ENCODE data around the gene GRID1. TPM values are rescaled to one million over a fixed set of nuclear protein-coding genes. Genes with fewer than 3 reads are reported as not detected.

GRID1 gene
- total RNA-seq, 1 experiment from 2014 or later: 0.37 TPM

- Mint-ChIP-seq H3K4me3 (no peak overlapping the region), H3K4me1 (no peaks in the 10 kb centered on the region), H3K27ac (no peak overlapping the region), H3K9me3 (no peaks in the 10 kb centered on the region; the same call in 1 of the 2 replicates), H3K36me3 (no peaks in the 10 kb centered on the region), H3K27me3 (ENCODE audit: low read depth) (no peaks in the 10 kb centered on the region)
- ChIA-PET CTCF (no interaction called here), POLR2A (no interaction called here)
- ATAC-seq: no peak
- no peak for DNase-seq (ENCODE audit: low spot score)
- TF ChIP-seq NR1H2 (CRISPR knock-in tag; IDR thresholded peaks at IDR 0.05) (no peak), HMGA2 (CRISPR knock-in tag; IDR thresholded peaks at IDR 0.05) (no peak), IRF2 (CRISPR knock-in tag; IDR thresholded peaks at IDR 0.05; ENCODE audit: borderline replicate concordance, low read depth) (no peak), FOXK1 (CRISPR knock-in tag; IDR thresholded peaks at IDR 0.05) (no peak), RORB (CRISPR knock-in tag; IDR thresholded peaks at IDR 0.05) (no peak), RELA (CRISPR knock-in tag; IDR thresholded peaks at IDR 0.05; ENCODE audit: borderline replicate concordance) (no peak), KAT7 (CRISPR knock-in tag; IDR thresholded peaks at IDR 0.05; ENCODE audit: borderline replicate concordance) (no peak), CREM (CRISPR knock-in tag; IDR thresholded peaks at IDR 0.05) (no peak), ZNF425 (CRISPR knock-in tag; conservative IDR thresholded peaks at IDR 0.05) (no peak), NFYB (CRISPR knock-in tag; conservative IDR thresholded peaks at IDR 0.05; ENCODE audit: low read depth) (no peak), ZNF423 (CRISPR knock-in tag; IDR thresholded peaks at IDR 0.05) (no peak), ATF1 (CRISPR knock-in tag; IDR thresholded peaks at IDR 0.05) (no peak), ZNF671 (CRISPR knock-in tag; IDR thresholded peaks at IDR 0.05) (no peak), PREB (CRISPR knock-in tag; IDR thresholded peaks at IDR 0.05; ENCODE audit: borderline replicate concordance) (no peak), E2F5 (CRISPR knock-in tag; IDR thresholded peaks at IDR 0.05) (no peak), TCF7 (CRISPR knock-in tag; IDR thresholded peaks at IDR 0.05; ENCODE audit: low read depth) (no peak), STAT6 (CRISPR knock-in tag; conservative IDR thresholded peaks at IDR 0.05; ENCODE audit: low read depth) (no peak)
Measured at GRCh38 chr10:85608706-85609105, 757.9 kb downstream of the GRID1 start.

GRCh38 chr10:85607043-85607695, 759.4 kb downstream of the GRID1 start:
- H3K4me3 Mint-ChIP-seq: no peak overlapping the region
- no peaks in the 10 kb centered on the region for H3K4me1 Mint-ChIP-seq
- no peak overlapping the region for H3K27ac Mint-ChIP-seq
- no peaks in the 10 kb centered on the region; the same call in 1 of the 2 replicates for H3K9me3 Mint-ChIP-seq
- ATAC-seq: no peak
- H3K27me3 Mint-ChIP-seq (ENCODE audit: low read depth): no peaks in the 10 kb centered on the region
- no peak for DNase-seq (ENCODE audit: low spot score)
- POLR2A ChIA-PET: no interaction called here
- CTCF ChIA-PET: interaction anchor here (0.5 kb wide), 1 partner anchor 929 kb away, joined by 4 read pairs; no protein-coding TSS in a partner anchor
- H3K36me3 Mint-ChIP-seq: no peaks in the 10 kb centered on the region
- TF ChIP-seq FOXJ3 (CRISPR knock-in tag; IDR thresholded peaks at IDR 0.05; ENCODE audit: borderline replicate concordance): no peak
- no peak for TF ChIP-seq ZNF281 (CRISPR knock-in tag; IDR thresholded peaks at IDR 0.05)
- TF ChIP-seq OVOL2 (CRISPR knock-in tag; IDR thresholded peaks at IDR 0.05; ENCODE audit: borderline replicate concordance): no peak
- no peak for TF ChIP-seq ATF1 (CRISPR knock-in tag; IDR thresholded peaks at IDR 0.05)
- no peak for TF ChIP-seq SMAD3 (CRISPR knock-in tag; IDR thresholded peaks at IDR 0.05; ENCODE audit: borderline replicate concordance)
- TF ChIP-seq CREM (CRISPR knock-in tag; IDR thresholded peaks at IDR 0.05): no peak
- TF ChIP-seq KAT7 (CRISPR knock-in tag; IDR thresholded peaks at IDR 0.05; ENCODE audit: borderline replicate concordance): no peak
- no peak for TF ChIP-seq ESRRA (CRISPR knock-in tag; IDR thresholded peaks at IDR 0.05; ENCODE audit: borderline replicate concordance)
- TF ChIP-seq ZNF396 (CRISPR knock-in tag; IDR thresholded peaks at IDR 0.05; ENCODE audit: borderline replicate concordance): no peak
- no peak for TF ChIP-seq EMX1 (CRISPR knock-in tag; IDR thresholded peaks at IDR 0.05)
- TF ChIP-seq E2F5 (CRISPR knock-in tag; IDR thresholded peaks at IDR 0.05): no peak
- no peak for TF ChIP-seq ZNF423 (CRISPR knock-in tag; IDR thresholded peaks at IDR 0.05)

Data from WTC11 (cell line).